ENCODE results near the gene SNHG17.

DNA sequence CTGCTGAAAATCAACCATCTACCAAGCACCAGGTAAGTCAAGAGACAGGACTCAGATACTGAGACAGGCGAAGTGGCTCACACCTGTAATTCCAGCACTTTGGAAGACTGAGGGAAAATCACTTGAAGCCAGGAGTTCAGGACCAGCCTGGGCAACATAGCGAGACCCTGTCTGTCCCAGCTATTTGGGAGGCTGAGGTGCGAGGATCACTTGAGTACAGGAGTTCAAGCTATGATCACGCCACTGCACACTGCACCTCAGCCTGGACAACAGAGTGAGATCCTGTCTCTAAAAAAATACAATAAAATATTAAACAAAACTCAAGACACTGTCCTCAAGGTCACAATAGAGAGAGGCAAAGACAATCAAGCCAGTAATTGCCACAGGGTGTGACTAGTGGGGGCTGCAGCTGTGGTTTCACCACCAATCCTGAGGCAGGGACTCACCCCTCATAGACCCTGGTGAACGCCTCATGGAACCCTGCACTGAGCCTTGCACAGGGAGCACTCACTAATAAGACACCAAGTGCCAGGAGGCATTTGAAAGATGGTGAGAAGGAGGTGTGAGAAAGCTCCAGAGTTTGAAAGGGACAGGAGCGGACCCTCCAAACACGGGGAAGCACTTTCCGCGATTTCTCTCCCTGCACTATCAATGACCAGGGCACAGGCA lies 1.7 kb downstream of the SNHG17 start:
- TF ChIP-seq, protein P1, sequence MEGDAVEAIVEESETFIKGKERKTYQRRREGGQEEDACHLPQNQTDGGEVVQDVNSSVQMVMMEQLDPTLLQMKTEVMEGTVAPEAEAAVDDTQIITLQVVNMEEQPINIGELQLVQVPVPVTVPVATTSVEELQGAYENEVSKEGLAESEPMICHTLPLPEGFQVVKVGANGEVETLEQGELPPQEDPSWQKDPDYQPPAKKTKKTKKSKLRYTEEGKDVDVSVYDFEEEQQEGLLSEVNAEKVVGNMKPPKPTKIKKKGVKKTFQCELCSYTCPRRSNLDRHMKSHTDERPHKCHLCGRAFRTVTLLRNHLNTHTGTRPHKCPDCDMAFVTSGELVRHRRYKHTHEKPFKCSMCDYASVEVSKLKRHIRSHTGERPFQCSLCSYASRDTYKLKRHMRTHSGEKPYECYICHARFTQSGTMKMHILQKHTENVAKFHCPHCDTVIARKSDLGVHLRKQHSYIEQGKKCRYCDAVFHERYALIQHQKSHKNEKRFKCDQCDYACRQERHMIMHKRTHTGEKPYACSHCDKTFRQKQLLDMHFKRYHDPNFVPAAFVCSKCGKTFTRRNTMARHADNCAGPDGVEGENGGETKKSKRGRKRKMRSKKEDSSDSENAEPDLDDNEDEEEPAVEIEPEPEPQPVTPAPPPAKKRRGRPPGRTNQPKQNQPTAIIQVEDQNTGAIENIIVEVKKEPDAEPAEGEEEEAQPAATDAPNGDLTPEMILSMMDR (IDR thresholded peaks at IDR 0.05) = no peak
- TF ChIP-seq POLR2AphosphoS5 (IDR thresholded peaks at IDR 0.05) = no peak
